Gastrocnemius medialis (tissue), 4 donors: ENCODE results near the gene CEBPG.

Experiments
- CTCF ChIP-seq, 5 experiments: fragments of 450-650 bp in 3 of 5; fragments of 200-600 bp in 2 of 5; sonication (generic) in 2 of 5; IDR thresholded peaks in 4 of 5; conservative IDR thresholded peaks in 1 of 5; 1 replicate in 4 of 5; 2 replicates in 1 of 5; pipeline ENCODE4 v1.5.1; 2016 to 2019; ENCODE audit warnings: antibody characterized with exemption in 5 of 5, mild to moderate bottlenecking in 3 of 5, moderate library complexity in 3 of 5
- POLR2A ChIP-seq, 2 donors: fragments of 450-650 bp; IDR thresholded peaks; one replicate each; pipeline ENCODE4 v1.6.1; 2017; ENCODE audit warnings: antibody characterized with exemption in 2 of 2, mild to moderate bottlenecking in 2 of 2, moderate library complexity in 2 of 2

- no peak for TF ChIP-seq CTCF (IDR thresholded peaks at IDR 0.05 in 4 of 5, conservative IDR thresholded peaks at IDR 0.05 in 1 of 5)
- TF ChIP-seq POLR2A (IDR thresholded peaks at IDR 0.05), result no peak
Observed at GRCh38 chr19:33362508-33363228, 10.8 kb upstream of the CEBPG start.
